ENCODE results near the gene AARS2.

The AARS2 gene

GRCh38 chr6:44291841-44292240 is 21.3 kb downstream of the AARS2 start:
- TF ChIP-seq CTCF (IDR thresholded peaks at IDR 0.05) = no peak

GRCh38 chr6:44289726-44290260 is 23.4 kb downstream of the AARS2 start:
- no peak for TF ChIP-seq CTCF (IDR thresholded peaks at IDR 0.05)
- no peak for DNase-seq (ENCODE audit: low spot score)
- no peak overlapping the region for H3K27ac ChIP-seq
- no peak overlapping the region for H3K4me3 ChIP-seq

More at GRCh38 chr6:44291841-44292240, 21.3 kb downstream of the AARS2 start:
- no peak overlapping the region for H3K4me3 ChIP-seq
- no peak for DNase-seq (ENCODE audit: low spot score)
- H3K27ac ChIP-seq = no peak overlapping the region

- no peak overlapping the region for H3K27ac ChIP-seq
- TF ChIP-seq CTCF (IDR thresholded peaks at IDR 0.05) = no peak
- no peak for DNase-seq (ENCODE audit: low spot score)
- no peak overlapping the region for H3K4me3 ChIP-seq
These were observed 26.4 kb downstream of the AARS2 start for GRCh38 chr6:44286747-44287146.

GRCh38 chr6:44286285-44286565 is 26.9 kb downstream of the AARS2 start:
- no peak for TF ChIP-seq CTCF (IDR thresholded peaks at IDR 0.05)
- no peak for DNase-seq (ENCODE audit: low spot score)
- Histone ChIP-seq H3K27ac (no peak overlapping the region), H3K4me3 (no peak overlapping the region)

- no peak overlapping the region for H3K27ac ChIP-seq
- no peak overlapping the region for H3K4me3 ChIP-seq
- no peak for TF ChIP-seq CTCF (IDR thresholded peaks at IDR 0.05)
- DNase-seq (ENCODE audit: low spot score) = no peak
These were observed 27.4 kb downstream of the AARS2 start for GRCh38 chr6:44285552-44286284.

GRCh38 chr6:44284867-44285266 is 28.3 kb downstream of the AARS2 start:
- no peak for TF ChIP-seq CTCF (IDR thresholded peaks at IDR 0.05)
- no peak for DNase-seq (ENCODE audit: low spot score)
- no peak overlapping the region for H3K27ac ChIP-seq
- H3K4me3 ChIP-seq = no peak overlapping the region

GRCh38 chr6:44284121-44284520 is 29.0 kb downstream of the AARS2 start:
- Histone ChIP-seq H3K4me3 (no peak overlapping the region), H3K27ac (no peak overlapping the region)
- DNase-seq (ENCODE audit: low spot score) = no peak
- no peak for TF ChIP-seq CTCF (IDR thresholded peaks at IDR 0.05)

Measured in coronary artery (tissue), 2 donors.